ENCODE data around the gene ITIH2. TPM values are rescaled to one million over a fixed set of nuclear protein-coding genes. Genes with fewer than 3 reads are reported as not detected.
"Not testable (repeated sequence)": the region's sequence is repeated elsewhere in the genome, so short reads cannot be mapped to it uniquely, and the experiment has no call there.

The ITIH2 gene
- polyA plus RNA-seq, 5 donors: 0.91 to 12.6 (median 1.5) TPM

- no peak for DNase-seq
Measured at GRCh38 chr10:7696545-7696944, 6.6 kb upstream of the ITIH2 start.

DNA sequence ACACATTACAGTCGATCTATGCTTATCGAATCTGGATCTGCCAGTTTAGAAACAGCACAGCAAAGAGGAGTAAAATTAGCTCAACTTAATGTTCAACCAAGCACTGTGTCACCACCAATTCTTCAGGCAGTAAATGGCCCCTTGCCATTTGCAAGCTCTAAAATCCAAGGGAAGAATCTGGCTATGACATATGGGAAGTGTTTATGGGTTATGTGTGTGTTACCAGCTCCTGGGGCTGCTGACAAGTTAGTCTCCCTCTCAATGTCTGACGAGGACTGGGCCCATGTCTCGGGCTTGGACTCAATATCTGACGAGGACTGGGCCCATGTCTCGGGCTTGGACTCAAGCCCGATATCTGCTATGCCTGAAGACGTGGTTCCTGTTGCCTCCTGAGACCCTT, 5.7 kb upstream of the ITIH2 start:
- DNase-seq: no peak

- no peak for DNase-seq
Measured at GRCh38 chr10:7700577-7701125, 2.5 kb upstream of the ITIH2 start.

DNA sequence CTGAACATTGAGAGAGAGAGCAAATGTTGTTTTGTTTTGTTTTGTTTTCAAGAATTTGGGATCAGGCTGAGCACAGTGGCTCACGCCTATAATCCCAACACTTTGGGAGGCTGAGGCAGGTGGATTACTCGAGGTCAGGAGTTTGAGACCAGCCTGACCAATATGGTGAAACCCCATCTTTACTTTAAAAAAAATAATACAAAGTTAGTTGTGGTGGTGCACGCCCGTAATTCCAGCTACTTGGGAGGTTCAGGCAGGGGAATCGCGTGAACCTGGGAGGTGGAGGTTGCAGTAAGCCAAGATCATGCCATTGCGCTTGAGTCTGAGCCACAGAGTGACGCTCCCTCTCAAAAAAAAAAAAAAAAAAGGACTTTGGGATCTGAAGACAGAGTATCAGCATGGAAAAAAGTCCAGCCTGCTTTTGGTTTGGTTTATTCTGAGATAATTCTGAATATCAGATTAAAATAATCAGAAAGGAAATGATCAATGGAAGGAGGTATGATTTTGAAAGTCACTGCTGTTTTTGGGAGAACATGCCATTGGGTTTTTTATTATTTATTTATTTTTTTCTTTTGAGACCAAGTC, 1.9 kb upstream of the ITIH2 start:
- no peak for DNase-seq

GRCh38 chr10:7702288-7702812, 766 bp upstream of the ITIH2 start:
- no peak for DNase-seq

DNA sequence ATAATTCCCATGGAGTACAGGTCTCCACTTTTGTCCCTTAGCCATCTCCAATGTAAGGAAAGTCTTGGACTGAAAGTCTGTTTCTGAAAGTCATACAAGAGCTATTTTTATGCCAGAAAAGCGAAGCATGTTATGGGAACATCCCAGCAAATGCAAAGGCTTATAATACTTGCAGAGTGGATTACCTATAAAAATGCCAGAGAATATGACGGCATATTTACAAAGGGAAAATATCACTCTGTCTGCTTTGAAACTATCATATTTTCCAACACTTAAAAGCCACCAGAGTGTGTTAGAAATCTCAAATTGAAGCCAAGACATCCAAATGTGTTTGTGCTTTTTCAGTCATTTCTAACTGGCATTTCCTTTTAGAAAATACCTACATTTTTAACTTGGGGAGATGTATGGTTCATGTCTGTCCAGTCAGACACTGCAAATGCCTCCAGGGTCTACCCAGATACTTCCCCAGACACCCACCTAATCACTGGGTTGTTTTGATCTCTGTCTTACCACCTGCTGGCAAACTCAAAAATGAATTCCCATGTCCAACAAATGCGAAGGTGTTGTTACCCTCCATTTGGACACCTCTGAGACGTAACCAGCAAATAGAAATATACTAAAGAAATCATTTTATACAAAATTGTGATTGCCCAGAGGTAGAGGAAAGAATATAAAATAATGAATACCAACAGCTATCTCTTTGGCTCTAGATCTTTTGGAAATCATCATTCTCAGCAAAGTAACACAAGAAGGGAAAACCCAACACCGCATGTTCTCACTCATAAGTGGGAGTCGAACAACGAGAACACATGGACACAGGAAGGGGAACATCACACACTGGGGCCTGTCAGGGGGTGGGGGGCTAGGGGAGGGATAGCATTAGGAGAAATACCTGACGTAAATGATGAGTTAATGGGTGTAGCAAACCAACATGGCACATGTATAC, 1.2 kb downstream of the ITIH2 start:
- DNase-seq: no peak

DNA sequence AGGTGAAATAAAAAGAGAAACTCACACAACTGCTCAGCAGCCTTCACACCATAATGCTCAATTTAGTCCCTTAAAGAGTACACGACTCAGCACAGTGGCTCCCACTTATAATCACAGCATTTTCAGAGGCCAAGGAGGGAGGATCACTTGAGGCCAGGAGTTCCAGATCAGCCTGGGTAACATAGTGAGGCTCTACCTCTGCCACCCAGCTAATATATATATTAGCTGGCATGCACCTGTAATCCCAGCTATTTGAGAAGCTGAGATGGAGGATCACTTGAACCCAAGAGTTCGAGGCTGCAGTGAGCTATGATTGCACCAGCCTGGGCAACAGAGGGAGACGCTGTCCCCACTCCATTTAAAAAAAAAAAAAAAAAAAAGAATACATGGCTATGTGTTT, 2.2 kb downstream of the ITIH2 start:
- no peak for DNase-seq

- DNase-seq: no peak
Measured at GRCh38 chr10:7706534-7707073, 3.5 kb downstream of the ITIH2 start.

GRCh38 chr10:7707102-7707501, 4.0 kb downstream of the ITIH2 start:
- DNase-seq: no peak

DNA sequence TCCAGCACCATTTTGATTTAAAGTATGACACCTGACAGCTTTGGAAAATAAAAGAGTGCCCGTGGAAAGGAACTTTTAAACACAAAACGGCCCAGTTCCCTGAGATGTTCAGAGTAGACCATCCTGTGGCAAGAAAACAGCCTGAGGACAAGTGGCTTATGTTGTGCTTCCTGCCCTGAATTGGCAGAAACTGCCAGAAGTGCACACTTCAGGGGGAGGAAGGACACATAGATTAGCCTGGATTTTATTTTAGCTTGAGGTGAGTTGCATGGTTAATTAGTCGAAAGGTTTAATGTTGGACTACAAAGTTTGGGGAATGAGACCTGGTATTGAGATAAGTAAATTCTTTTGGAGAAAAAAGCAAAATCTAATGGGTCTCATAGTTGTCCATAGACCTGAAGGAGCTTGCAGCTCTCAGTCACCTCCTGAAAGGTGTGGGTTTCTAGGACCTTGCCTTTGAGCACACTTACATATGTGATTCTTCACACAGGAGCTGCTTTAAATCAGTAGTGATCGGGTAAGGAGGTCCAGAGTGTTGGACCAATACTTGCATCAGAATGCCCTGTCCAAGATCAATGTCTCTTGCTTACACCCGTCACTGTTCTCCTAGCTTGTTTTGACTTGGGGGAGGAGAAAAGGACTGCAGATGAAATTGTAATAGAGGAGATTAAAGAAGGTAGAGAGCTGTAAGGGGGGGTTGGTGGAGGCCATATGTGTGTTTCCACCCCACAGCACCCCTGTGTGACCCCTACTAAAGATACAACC, 4.9 kb downstream of the ITIH2 start:
- no peak for DNase-seq

GRCh38 chr10:7708832-7709231, 5.7 kb downstream of the ITIH2 start:
- no peak for DNase-seq

- DNase-seq: no peak
Measured at GRCh38 chr10:7710446-7710845, 7.3 kb downstream of the ITIH2 start.

DNA sequence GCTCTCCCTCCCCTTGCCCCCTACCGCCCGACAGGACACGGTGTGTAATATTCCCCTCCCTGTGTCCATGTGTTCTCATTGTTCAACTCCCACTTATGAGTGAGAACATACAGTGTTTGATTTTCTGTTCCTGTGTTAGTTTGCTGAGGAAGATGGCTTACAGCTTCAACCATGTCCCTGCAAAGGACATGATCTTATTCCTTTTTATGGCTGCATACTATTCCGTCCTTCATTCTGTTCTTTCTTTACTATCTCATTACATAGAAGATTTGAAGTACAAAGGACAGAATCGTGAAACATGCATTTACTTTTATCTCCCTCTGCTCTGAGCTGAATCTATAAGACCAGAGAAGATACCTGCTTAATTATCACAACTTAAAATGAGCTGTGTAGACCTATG, 8.0 kb downstream of the ITIH2 start:
- DNase-seq: not testable (repeated sequence)

DNA sequence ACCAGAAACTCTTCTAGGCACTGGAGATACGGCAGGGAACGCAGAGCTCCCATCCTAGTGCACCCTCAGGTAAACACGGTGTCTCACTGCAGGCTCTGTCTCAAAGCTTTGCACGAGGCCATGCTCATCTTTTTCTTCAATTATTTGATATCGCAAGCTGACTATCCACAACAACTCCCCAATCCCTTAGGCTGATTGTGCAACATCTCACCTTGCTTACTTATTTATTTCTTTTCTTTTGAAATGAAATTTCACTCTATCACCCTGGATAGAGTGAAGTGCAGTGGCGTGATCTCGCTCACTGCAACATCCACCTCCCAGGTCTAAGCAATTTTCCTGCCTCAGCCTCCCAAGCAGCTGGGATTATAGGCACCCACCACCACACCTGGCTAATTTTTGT, 12.4 kb downstream of the ITIH2 start:
- DNase-seq: no peak

DNA sequence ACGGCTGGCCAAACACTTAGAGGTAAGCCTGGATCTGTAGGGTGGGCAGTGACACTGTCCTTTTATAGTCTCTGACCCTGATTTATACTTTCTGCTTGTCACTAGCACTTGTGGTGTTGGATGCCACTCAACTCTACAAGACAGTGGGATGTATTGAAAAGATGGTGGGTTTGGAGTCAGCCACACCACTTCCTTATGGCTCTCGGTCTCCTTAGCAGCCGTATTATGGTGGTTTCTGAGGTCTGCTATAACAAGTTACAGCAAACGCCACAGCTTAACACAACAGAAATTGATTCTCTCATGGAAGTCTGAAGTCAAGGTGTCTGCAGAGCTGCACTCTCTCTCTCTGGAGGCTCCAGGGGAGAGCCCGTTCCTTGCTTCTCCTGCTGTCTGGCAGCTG, 14.7 kb downstream of the ITIH2 start:
- no peak for DNase-seq

DNA sequence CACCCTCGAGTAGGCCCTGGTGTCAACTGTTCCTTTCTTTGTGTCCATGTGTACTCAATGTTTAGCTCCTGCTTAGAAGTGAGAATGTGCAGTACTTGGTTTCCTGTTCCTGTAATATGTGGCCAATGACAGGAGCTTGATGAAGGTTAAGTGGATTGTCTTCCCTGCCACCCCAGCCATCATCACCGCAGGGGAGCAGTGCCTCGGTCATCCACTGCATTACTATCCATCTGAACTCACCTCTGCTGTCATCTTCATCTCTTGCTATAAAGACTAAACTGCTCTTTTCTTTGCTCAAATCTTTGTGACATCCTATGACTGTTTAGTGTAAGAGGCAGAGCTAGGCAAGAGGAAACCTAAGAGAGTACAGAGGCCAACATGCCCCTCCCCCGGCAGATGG, 15.6 kb downstream of the ITIH2 start:
- no peak for DNase-seq

- no peak for DNase-seq
Measured at GRCh38 chr10:7720478-7720877, 17.4 kb downstream of the ITIH2 start.

- no peak for DNase-seq
Measured at GRCh38 chr10:7722927-7723529, 19.9 kb downstream of the ITIH2 start.

GRCh38 chr10:7734821-7735220, 31.7 kb downstream of the ITIH2 start:
- no peak for DNase-seq

DNA sequence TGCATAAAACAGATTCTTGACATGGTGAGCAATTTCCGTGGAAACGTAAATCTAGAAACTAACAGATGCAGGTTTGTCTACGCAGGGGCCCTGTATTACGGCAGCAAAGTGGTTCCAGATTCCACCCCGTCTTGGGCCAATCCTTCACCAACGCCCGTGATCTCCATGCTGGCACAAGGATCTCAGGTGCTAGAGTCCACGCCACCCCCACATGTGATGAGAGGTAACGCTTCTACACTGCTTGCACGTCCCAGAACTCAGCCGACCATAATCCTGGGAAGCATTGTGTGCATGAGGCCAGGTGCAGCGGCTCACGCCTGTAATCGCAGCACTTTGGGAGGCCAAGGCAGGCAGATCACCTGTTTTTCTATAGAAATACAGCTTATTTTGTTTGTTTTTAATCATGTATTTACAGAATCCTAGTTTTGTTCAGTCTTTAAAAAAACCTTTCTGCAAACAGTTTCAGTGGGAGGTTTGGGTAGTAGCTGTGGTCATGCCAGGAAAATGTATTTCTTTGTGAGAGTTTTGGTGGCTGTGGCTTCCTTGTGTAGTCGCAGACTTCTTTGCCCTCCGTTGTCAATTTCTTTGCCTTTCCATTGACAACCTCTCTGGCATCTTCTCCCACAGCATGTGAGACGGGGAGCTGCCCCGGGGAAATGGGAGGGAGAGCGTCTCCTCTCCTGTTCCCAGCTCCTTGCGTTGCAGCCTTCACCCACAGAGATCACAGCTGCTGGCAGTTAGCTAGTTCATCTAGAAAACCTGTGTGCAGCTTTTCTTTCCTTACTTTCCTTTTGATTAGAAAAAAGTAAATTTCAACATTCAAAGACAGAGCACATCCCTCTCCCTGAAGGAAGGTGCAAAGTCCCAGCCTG, 35.7 kb downstream of the ITIH2 start:
- DNase-seq: no peak
